HG02938 (cell line): ENCODE data around the gene CDKL1.

Experiments
- ATAC-seq: cut with Tn5 transposase; IDR thresholded peaks from one replicate; pipeline ENCODE4 v1.9.1; 2021; ENCODE audit warnings: mild to moderate bottlenecking, moderate library complexity; ENCODE audit not compliant: unreplicated experiment

CDKL1 gene

DNA sequence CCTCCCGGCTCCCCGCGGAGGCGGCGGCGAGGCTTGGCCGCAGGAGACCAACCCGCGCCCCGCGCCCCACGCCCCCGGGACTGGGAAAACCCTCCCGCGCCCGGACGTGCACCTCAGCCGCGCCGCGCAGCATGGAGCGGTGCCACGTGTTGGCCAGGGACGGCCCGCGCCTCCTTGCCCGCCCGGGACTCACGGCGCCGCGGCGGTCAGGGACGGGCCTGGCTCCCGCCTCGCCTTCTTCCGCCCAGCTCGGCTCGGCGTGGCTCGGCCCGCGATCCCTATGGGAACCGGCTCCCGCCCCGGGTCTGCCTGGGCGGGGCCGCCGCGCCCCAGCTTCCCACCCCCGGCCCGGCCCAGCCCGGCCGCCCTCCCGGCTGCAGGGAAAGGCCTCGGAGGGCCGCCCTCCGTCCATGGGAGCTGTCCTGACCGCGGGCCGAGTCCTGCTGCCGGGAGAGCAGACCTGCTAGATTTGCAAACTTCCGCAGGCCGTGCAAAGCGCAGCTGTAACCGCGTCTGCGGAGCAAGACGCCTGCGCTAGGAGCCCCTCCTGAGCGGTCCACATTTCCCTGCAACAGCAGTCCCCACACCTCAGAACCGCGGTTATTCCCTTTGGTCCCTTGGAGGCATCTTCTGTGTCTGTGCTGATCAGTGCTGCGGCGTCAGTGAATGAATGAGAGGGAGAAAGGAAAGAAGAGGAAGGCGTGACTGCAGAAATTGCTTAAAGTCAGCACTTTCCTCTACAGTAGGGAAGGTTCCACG, at the start of gene CDKL1:
CDKL1 (minus strand) TSS at position 251 of the 759 bp plus-strand sequence. CDS start 1,013 bp downstream, outside the sequence.
- ATAC-seq, result peak; percentile 48

GRCh38 chr14:50434528-50434927, 37.8 kb upstream of the CDKL1 start:
- ATAC-seq, result no peak

DNA sequence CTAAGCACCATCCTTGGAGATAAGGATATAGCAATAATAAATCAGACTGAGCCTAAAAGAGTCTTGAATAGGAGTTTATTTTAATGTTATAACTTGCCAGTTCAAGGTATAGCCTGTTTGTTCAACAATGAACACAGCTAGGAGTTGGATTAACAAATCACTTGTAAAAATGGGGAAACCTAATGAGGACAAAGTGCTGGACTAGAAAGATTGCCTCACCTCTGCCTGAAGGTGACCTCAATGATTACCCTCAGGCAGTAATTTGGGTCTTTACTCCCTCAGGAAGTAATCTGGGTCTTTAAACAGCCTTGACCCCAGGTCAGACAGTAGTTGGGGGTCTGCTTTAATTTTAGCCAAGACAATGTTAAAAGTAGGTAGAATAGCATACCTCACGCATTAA, 35.5 kb upstream of the CDKL1 start:
- no peak for ATAC-seq

DNA sequence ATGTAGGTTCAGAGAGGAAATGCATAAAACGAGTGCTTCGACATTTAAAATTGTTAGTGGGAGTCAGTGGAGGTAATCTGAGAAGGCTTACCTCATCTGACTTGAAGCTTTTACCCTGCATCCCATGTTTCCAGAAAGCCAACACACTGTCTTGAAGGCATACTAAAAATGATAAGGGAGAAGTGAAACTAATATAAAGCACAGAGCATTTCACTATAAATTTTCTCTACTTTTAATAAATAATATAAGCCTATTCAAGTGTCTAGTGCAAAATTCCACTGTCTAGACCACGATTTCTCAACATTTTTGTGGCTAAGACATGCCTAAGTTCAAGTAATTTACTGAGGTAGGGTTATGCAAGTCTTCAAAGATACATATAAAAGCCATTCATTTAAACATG, 29.1 kb upstream of the CDKL1 start:
- ATAC-seq, result no peak

- ATAC-seq, result no peak
Observed at GRCh38 chr14:50425105-50425504, 28.4 kb upstream of the CDKL1 start.

GRCh38 chr14:50423529-50423928, 26.8 kb upstream of the CDKL1 start:
- no peak for ATAC-seq

GRCh38 chr14:50421499-50421898, 24.8 kb upstream of the CDKL1 start:
- no peak for ATAC-seq

DNA sequence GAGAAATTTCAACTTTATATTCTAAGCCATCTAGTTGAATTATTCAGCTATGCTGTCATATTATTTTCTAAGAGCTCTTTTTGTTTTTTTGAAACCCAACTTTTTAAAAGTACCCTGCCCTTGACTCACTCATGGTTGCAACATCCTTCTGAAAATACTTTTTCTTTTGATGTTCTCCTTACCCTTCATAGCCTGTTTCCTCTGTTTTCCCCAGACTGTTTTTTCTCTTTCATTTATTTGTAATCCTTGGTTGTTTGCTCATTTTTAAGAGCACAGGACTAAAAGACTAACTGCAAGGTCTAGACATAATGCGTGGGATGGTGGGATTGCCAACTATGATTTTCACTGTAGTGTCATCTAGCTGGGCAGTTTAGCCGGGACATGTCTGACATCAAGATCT, 21.2 kb upstream of the CDKL1 start:
- no peak for ATAC-seq

DNA sequence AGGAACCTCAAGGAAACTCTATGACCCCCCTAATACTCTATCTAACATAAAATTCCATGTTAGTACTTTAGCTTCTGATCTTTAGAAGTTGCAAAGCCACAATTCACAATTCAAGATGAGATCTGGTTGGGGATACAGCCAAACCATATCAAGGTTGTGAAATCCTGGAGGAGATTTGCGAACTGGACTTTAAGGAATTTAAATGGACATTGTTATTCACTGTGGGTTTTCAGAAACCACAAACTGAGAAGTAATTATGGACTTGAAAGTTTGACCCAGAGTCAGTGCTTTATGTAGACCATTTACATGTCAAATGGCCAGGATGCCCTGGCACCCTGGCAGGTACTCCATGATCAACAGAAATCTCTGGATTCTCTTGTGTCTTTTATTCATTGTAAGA, 14.2 kb upstream of the CDKL1 start:
- ATAC-seq, result no peak

- no peak for ATAC-seq
Observed at GRCh38 chr14:50410071-50410470, 13.4 kb upstream of the CDKL1 start.

GRCh38 chr14:50407111-50407812, 10.6 kb upstream of the CDKL1 start:
- no peak for ATAC-seq

GRCh38 chr14:50403419-50403818, 6.7 kb upstream of the CDKL1 start:
- no peak for ATAC-seq

- no peak for ATAC-seq
Observed at GRCh38 chr14:50402965-50403364, 6.3 kb upstream of the CDKL1 start.

DNA sequence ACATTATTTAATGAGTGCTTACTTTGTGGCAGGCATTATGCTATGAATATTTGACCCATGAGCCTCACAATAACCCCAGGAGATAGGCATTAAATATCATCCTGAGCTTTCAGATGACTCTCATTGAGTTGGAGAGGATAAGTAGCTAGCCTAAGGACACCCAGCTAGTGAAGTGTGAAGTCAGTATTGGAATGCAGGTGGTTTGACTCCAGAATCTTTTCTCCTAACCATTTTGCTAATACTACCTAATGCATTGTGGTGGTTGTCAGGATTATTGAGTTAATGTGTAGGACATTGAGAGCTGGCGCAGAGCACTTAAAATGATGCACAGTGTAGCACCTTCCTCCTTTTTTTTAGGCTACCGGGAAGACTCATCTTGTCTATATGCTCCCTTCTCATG, 3.8 kb upstream of the CDKL1 start:
- ATAC-seq, result no peak

- ATAC-seq, result no peak
Observed at GRCh38 chr14:50399251-50400032, 2.8 kb upstream of the CDKL1 start.

DNA sequence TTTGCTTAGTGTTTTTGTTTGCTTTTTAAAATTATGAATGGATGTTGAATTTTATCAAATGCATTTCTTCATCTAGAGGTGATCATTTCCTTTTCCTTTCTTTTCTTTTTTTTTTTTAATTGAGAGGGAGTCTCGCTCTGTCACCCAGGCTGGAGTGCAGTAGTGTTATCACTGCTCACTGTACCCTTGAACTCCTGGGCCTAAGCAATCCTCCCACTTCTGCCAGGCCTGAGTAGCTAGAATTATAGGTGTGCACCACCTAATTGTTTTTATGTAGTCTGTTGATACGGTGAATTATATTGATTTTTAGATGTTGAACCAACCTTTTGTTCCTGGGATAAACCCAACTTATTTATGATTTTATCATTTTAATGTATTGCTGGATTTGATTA, 1.5 kb upstream of the CDKL1 start:
- ATAC-seq, result no peak

GRCh38 chr14:50397390-50398188, 908 bp upstream of the CDKL1 start:
- no peak for ATAC-seq

DNA sequence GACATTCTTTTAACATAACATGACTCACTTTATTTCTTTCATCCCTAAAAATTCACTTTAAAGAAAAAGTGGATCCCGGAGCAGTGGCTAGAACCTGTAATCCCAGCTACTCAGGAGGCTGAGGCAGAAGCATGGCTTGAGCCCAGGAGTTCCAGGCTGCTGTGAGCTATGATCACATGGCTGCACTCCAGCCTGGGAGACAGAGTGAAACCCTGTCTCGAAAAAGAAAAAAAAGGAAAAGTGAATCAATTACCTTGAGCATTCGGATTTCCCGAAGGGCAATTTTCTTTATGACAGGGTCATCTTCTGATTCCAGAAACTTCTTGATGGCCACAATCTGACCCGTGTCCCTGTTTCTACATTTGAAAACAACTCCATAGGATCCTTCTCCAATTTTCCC, 1.2 kb downstream of the CDKL1 start:
- ATAC-seq, result no peak

- ATAC-seq, result no peak
Observed at GRCh38 chr14:50394713-50395112, 2.0 kb downstream of the CDKL1 start.

- ATAC-seq, result no peak
Observed at GRCh38 chr14:50389668-50390441, 6.8 kb downstream of the CDKL1 start.
